ENCODE measurements around the gene KRT85.

KRT85 gene

DNA sequence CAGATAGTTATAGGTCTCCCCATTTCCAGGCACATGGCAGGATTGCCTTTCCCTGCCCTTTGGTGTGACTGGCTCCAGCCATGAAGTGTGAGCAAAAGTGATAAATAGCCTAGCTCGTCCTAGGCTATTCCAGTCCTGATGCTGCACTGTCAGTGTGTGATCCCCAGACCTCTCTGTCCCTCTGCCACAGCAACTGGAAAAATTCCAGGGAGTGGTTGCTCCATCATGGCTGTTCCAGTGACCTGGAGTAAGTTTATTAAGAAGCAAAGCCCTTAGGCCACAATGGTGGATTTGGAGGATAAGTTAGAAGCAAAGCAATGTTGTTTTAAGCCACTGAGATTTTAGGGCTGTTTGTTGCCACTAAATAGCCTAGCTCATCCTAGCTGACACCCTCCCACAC lies 36.2 kb downstream of the KRT85 start:
- no peak for TF ChIP-seq EZH2phosphoT487 (IDR thresholded peaks at IDR 0.05; ENCODE audit: borderline replicate concordance)
- TF ChIP-seq, protein P1, sequence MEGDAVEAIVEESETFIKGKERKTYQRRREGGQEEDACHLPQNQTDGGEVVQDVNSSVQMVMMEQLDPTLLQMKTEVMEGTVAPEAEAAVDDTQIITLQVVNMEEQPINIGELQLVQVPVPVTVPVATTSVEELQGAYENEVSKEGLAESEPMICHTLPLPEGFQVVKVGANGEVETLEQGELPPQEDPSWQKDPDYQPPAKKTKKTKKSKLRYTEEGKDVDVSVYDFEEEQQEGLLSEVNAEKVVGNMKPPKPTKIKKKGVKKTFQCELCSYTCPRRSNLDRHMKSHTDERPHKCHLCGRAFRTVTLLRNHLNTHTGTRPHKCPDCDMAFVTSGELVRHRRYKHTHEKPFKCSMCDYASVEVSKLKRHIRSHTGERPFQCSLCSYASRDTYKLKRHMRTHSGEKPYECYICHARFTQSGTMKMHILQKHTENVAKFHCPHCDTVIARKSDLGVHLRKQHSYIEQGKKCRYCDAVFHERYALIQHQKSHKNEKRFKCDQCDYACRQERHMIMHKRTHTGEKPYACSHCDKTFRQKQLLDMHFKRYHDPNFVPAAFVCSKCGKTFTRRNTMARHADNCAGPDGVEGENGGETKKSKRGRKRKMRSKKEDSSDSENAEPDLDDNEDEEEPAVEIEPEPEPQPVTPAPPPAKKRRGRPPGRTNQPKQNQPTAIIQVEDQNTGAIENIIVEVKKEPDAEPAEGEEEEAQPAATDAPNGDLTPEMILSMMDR (conservative IDR thresholded peaks at IDR 0.05; ENCODE audit: low read length): no peak
- H3F3A ChIP-seq (ENCODE audit: low read depth): no peaks in the 10 kb centered on the region
- no peaks in the 10 kb centered on the region for H3K79me2 ChIP-seq (ENCODE audit: insufficient read depth, low read length)
- no peaks in the 10 kb centered on the region for H3K9me2 ChIP-seq (replicated peaks; ENCODE audit: low read depth, low read length)
- H3K4me3 ChIP-seq (ENCODE audit: low read length, poor library complexity, severe bottlenecking): no peak overlapping the region
- no peak overlapping the region for H3K9ac ChIP-seq (ENCODE audit: low read depth, low read length, poor library complexity, severe bottlenecking)
- no peaks in the 10 kb centered on the region for H3K4me1 ChIP-seq (ENCODE audit: insufficient read depth, low read length, poor library complexity, severe bottlenecking)
- no peaks in the 10 kb centered on the region for H4K20me1 ChIP-seq (ENCODE audit: insufficient read depth, low read length, poor library complexity, severe bottlenecking)
- no peak overlapping the region for H2AFZ ChIP-seq (ENCODE audit: low read length)
- no peak overlapping the region for H3K4me2 ChIP-seq (ENCODE audit: low read depth, low read length, poor library complexity, severe bottlenecking)
- H3K9me3 ChIP-seq (ENCODE audit: insufficient read depth, low read depth, low read length): no peaks in the 10 kb centered on the region
- no peaks in the 10 kb centered on the region for H3K36me3 ChIP-seq (ENCODE audit: insufficient read depth, low read length)
- H3K27me3 ChIP-seq (ENCODE audit: insufficient read depth, low read length, poor library complexity, severe bottlenecking): no peaks in the 10 kb centered on the region

DNA sequence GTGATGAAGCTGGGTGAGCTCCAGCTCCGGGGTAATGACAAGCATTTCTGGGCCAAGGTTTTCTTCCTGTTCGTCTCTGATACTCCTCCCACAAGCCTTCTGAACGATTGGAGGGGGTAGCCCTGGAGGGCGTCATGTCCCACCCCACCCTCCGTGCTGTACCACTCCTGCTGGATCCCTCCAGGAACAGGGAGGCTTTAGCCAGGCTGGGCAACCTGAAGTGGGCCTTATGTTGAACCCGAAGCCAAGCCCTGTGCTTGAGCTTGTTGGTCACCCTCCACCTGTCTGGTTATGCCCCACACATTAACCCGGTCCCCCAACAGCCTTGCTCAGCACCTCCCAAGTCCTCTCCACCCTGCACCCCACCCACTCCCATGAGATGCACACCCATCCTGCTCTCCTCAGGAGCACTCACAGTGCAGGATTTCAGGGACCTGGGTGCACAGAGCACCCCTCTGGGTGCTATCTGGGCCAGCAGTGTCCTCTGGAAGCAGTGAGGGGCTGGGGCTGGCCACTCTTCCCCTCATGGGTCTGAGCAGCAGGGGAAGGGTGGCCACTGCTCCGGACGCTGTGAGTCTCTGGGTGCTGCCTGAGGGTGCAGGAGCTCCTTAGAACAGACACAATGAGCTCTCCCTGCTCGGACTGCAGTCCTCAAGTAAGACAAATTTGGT lies 39.3 kb downstream of the KRT85 start:
- H3F3A ChIP-seq (ENCODE audit: low read depth): no peaks in the 10 kb centered on the region
- no peaks in the 10 kb centered on the region for H3K9me2 ChIP-seq (replicated peaks; ENCODE audit: low read depth, low read length)
- no peak for TF ChIP-seq EZH2phosphoT487 (IDR thresholded peaks at IDR 0.05; ENCODE audit: borderline replicate concordance)
- TF ChIP-seq, protein P1 (conservative IDR thresholded peaks at IDR 0.05; ENCODE audit: low read length): no peak
- no peaks in the 10 kb centered on the region for H3K79me2 ChIP-seq (ENCODE audit: insufficient read depth, low read length)
- no peak overlapping the region for H2AFZ ChIP-seq (ENCODE audit: low read length)
- no peak overlapping the region for H3K4me2 ChIP-seq (ENCODE audit: low read depth, low read length, poor library complexity, severe bottlenecking)
- H3K9me3 ChIP-seq (ENCODE audit: insufficient read depth, low read depth, low read length): no peaks in the 10 kb centered on the region
- no peak overlapping the region for H3K4me3 ChIP-seq (ENCODE audit: low read length, poor library complexity, severe bottlenecking)
- H3K36me3 ChIP-seq (ENCODE audit: insufficient read depth, low read length): no peaks in the 10 kb centered on the region
- no peaks in the 10 kb centered on the region for H4K20me1 ChIP-seq (ENCODE audit: insufficient read depth, low read length, poor library complexity, severe bottlenecking)
- no peaks in the 10 kb centered on the region for H3K27me3 ChIP-seq (ENCODE audit: insufficient read depth, low read length, poor library complexity, severe bottlenecking)
- H3K9ac ChIP-seq (ENCODE audit: low read depth, low read length, poor library complexity, severe bottlenecking): no peak overlapping the region
- no peaks in the 10 kb centered on the region for H3K4me1 ChIP-seq (ENCODE audit: insufficient read depth, low read length, poor library complexity, severe bottlenecking)

DNA sequence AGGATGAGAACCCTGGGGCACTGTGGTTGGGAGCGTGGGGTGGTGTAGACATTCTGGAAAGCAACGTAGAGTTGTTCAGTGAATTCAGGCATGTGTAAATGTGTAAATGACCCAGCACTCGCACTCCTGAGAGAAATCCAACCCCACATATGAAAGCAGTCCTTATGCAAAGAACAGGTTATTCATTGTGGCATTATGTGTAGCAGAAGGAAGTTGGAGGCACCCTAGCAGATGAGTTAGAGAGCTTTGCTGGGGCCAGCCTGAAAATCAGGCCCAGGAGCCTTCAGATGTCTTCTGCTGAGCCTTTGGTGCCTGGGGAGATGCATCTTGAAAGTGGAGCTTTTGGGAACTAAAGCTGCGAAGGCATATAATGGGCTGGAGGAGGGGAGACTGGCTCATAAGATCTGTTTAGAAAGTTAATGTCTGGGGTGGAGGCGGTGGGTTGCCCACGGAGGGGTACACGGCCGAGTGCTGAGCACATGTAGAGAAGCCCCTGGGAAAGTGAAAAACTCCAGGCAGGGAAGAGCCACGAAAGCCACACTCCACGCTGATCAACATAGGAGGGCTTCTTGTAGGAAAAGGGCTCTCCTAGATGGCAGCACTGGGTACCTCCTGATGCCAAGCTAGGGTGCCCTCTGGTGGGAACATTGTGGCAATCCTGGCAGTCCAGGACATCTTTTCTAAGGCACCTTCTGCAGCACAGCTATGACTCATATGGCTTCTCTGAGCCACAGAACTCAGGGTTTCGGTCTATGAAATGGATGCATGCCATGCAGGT lies 40.0 kb downstream of the KRT85 start:
- no peaks in the 10 kb centered on the region for H4K20me1 ChIP-seq (ENCODE audit: insufficient read depth, low read length, poor library complexity, severe bottlenecking)
- H2AFZ ChIP-seq (ENCODE audit: low read length): no peak overlapping the region
- H3K79me2 ChIP-seq (ENCODE audit: insufficient read depth, low read length): no peaks in the 10 kb centered on the region
- H3K4me1 ChIP-seq (ENCODE audit: insufficient read depth, low read length, poor library complexity, severe bottlenecking): no peaks in the 10 kb centered on the region
- no peak overlapping the region for H3K4me3 ChIP-seq (ENCODE audit: low read length, poor library complexity, severe bottlenecking)
- TF ChIP-seq EZH2phosphoT487 (IDR thresholded peaks at IDR 0.05; ENCODE audit: borderline replicate concordance): no peak
- TF ChIP-seq, protein P1 (conservative IDR thresholded peaks at IDR 0.05; ENCODE audit: low read length): peak; percentile 99
- H3F3A ChIP-seq (ENCODE audit: low read depth): no peaks in the 10 kb centered on the region
- H3K4me2 ChIP-seq (ENCODE audit: low read depth, low read length, poor library complexity, severe bottlenecking): no peak overlapping the region
- no peaks in the 10 kb centered on the region for H3K9me2 ChIP-seq (replicated peaks; ENCODE audit: low read depth, low read length)
- H3K9me3 ChIP-seq (ENCODE audit: insufficient read depth, low read depth, low read length): no peaks in the 10 kb centered on the region
- H3K36me3 ChIP-seq (ENCODE audit: insufficient read depth, low read length): no peaks in the 10 kb centered on the region
- no peaks in the 10 kb centered on the region for H3K27me3 ChIP-seq (ENCODE audit: insufficient read depth, low read length, poor library complexity, severe bottlenecking)
- H3K9ac ChIP-seq (ENCODE audit: low read depth, low read length, poor library complexity, severe bottlenecking): no peak overlapping the region
